HG02943 (cell line): ENCODE results near the gene UBE2QL1.

Experiments
- ATAC-seq: cut with Tn5 transposase; IDR thresholded peaks from one replicate; pipeline ENCODE4 v1.9.1; 2021; ENCODE audit warnings: mild to moderate bottlenecking, low read depth, moderate library complexity; ENCODE audit not compliant: unreplicated experiment

UBE2QL1 gene

DNA sequence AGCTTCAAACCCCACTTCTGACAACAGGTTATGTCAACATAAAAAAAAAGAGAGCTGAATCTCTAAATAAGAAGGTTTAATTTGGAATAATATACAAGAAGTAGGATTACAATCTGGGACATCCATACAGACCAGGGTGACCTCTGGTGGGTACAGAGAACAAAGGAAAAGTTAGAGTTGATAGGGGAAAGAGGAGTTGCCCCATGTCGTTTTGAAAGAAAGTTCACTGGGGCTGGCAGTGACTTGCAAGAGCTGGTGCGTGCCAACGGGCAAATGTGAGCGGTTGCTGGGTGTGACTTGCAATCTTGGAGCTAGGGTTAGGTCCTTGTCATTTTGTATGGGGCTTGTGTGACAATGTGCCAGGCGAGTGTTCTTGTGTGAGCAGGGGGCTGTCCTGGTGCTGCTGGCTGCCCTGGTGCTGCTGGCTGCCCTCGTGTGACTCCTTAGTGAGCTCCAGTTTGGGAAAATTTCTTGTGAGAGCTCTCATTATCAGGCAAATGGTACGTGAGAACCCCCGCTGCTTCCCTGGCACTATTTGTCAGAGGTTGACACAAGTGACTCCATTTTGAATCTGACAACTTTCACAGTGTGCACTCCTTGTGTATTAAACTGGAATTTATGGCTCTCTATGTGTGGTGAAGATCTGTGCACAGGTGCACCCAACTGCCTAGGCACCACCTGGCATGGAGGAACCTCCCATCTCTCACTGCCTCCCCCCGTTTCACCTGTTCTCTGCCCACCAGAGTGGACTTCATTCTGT, 69.8 kb downstream of the UBE2QL1 start:
- no peak for ATAC-seq

DNA sequence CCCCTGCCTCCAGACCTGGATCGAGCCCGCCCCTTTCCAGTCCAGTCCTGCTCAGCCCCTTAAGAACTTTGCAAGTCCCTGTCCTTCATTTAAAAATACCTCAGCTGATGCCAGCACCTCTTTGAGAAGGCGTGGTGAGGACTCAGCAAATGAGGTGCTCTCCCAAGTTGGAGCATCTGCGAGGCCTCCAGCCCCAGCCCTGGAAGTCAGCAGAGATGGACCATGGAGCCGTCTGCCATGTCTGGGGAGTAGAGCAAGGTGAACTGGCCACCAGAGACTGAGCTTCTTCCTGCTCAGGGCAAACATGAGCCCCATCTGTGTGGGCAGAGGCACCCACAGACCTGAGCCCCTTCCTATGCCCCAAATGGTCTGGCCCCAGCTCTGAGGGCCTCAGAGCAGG, 71.5 kb downstream of the UBE2QL1 start:
- no peak for ATAC-seq

DNA sequence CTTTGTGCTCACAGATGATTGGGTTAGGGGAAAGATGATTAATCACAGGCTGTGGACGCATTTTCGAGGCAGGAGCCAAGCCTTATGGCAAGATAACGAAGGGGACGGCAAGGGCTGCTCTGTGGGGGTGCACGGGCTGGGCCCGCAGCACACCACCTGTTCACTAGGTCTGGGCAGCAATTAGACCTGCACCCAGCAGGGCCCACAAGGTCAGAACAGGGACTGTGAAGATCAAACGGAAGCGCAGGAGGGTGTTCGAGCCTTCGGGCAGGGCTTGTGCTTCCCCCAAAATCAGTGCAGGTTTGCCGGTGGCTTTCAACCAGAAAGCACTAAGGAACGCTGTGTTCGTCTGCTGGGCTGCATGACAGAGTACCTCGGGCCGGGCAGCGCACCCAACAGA, 73.7 kb downstream of the UBE2QL1 start:
- no peak for ATAC-seq

DNA sequence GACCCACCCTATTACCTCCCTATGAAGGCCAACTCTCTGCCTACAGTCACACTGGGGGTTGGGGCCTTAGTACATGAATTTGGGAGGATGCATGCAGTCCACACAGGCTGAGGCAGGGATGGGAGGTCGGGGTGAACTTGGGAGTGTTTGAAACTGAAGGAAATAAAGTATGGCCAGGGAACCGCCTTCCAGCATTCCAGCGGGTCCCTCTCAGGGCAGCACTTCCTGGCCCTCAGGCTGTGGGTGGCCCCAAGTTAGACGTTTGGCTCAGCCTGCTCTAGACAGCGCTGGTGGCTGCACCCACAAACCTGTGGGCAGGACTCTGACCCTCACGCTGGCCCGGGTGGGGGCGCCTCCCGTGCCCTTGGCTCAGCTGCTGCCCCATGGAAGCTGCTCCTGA, 74.3 kb downstream of the UBE2QL1 start:
- no peak for ATAC-seq

DNA sequence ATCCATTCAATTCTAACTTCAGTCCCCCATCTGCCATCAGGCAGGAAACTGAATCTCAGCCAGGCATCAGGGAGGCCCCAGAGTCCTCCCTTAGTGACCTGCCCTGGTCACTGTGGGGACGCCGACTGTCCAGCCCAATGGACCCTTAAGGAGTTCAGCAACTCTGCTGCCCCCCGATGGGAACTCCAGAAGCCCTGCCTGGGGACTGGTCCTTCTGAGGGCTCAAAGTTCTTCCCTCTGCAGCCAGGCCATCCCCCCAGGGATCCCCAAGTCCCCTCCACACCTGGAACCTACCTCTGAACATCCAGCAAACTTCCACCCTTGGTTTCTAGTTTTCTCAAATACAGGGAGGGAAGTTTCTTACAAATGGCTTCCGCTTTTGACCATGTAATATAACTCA, 76.8 kb downstream of the UBE2QL1 start:
- no peak for ATAC-seq

DNA sequence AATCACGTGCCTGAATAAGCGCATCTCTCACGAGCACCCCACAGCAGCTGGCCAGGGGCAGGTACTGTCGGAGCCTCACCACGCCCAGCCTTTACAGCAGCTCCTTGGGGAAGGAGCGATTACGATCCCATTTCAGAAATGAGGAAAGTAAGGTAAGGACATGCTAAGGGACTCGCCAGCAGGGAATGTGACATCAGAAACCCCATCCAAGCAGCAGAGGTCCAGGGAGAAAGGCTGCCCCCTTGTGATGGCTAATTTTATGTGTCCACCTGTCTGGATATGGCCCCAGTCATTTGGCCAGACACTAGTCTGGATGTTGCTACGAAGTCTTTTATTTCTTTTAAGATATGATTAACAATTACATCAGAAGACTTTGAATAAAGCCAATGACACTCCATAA, 77.3 kb downstream of the UBE2QL1 start:
- ATAC-seq, result no peak

DNA sequence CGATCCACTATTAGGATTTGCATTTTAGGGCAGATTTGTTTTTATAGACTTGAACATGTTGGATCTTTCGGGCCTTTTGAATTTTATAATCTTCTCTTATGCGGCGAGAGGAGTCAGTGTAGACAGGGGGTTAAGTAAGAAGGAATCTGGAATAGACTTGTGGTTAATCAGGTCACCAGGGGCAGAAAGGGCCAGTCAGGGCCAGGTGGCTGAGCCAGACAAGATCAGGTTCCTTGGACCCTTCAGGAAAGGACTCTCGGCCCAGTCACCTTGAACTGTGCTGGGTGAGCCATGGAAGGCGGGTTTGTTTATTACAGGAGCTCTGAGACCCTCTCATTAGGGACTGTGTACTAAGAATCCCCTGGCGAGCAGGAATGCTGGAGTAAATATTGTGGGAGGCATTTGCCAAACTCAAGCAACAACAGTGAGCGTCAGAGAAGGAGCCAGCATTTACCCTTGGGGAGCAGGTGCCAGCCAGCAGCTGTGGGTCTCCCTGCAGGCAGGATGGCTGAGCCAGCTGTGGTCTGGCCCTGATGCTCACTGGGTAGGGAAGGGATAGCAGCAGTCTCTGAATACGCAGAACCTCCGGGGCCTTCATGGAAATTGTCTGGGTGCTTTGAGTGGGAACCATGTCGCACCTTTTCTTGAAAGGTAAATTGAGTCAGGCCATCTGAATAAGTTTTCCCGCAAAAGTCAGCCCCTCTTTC, 79.2 kb downstream of the UBE2QL1 start:
- no peak for ATAC-seq

DNA sequence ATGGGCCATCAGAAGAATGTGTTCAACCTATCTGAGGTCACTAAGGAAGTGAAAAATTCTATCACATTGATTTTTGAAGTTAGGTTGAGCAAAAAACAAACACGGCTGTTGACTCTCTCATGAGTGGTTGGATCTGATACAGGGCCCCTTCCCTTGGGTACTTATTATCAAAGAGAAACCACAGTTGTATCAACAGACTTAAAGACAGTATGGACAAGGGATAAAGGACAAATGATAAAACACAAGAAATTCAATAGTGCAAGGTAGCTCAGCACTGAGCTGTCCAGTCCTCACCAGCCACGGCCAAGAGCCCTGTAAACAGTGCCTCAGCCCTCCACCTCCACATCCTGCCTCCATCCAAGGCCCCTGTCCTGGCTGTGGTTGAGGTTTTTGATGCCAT, 86.9 kb downstream of the UBE2QL1 start:
- ATAC-seq, result no peak

DNA sequence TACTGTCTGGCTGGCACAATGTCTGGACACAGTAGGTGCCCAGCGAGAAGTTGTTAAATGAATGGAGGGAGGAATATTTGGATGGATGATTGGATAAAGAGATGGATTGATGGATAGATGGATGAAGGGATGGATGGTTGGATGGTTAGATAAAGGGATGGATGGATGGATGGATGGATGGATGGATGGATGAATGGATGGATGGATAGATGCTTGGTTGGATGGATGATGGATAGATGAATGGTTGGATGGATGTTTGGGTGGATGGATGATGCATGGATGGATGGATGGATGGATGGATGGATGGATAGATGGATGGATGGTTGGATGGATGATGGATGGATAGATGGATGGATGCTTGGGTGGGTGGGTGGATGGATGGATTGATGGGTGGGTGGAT, 90.4 kb downstream of the UBE2QL1 start:
- no peak for ATAC-seq

DNA sequence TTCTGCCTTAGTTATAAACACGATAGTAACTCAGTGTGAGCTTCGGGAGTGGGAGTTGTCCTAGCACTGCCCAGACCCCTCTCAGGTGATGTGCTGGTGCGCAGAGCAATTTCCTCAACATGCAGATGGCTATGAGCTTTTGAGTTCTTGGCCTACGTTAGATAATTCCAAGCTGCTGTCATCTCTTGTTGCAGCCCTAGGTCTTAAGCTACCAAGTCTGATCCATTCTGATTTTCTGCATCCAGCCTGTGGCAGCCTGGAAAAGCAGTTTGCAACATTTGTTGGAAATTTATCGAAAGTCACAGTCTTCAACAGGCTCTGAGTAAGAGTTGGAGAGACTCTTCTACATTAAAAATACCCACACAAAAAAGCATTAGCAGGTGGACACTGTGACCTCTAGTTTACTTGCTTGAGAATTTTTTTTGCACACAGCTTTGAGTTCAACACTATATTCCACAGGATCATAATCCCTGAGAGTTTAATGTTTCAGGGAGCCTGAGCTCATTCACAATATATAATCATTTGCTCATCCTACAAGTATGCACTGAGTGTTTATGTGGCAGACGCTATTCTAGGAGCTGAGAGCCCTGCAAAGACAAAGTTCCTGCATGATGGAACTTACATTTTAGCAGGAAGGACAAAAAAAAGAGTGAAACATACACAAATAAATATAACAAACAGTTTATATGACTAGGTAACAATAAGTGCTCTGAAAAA, 91.6 kb downstream of the UBE2QL1 start:
- no peak for ATAC-seq

DNA sequence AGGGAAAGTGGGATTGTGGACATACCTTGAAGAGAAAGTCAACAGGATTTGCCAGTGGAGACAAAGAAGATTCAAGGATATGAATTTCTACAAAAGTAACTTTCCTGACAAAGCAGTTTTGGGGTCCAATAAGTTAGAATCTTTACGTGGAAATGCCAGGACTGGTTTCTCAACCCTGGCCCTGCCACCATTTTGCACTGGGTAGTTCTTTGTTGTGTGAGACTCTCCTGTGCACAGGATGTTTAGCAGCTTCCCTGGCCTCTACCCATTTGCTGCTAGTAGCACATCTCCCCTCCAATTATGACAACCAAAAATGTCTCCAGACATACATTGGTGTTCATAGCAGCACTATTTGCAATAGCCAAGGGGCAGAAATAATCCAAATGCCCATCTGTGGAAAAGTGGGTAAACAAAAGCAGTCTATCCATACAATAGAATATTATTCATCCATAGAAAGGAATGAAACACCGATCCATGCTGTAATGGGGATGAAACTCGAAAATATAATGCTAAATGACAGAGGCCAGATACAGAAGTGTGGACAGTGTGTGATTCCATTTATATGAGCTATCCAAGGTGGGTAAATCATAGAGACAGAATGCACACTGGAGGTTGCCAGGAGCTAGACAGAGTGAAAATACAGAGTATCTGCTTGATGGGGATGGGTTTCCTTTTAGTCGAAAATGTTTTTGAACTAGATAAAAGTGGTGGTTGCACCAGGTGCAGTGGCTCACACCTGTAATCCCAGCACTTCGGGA, 92.8 kb downstream of the UBE2QL1 start:
- ATAC-seq, result no peak

DNA sequence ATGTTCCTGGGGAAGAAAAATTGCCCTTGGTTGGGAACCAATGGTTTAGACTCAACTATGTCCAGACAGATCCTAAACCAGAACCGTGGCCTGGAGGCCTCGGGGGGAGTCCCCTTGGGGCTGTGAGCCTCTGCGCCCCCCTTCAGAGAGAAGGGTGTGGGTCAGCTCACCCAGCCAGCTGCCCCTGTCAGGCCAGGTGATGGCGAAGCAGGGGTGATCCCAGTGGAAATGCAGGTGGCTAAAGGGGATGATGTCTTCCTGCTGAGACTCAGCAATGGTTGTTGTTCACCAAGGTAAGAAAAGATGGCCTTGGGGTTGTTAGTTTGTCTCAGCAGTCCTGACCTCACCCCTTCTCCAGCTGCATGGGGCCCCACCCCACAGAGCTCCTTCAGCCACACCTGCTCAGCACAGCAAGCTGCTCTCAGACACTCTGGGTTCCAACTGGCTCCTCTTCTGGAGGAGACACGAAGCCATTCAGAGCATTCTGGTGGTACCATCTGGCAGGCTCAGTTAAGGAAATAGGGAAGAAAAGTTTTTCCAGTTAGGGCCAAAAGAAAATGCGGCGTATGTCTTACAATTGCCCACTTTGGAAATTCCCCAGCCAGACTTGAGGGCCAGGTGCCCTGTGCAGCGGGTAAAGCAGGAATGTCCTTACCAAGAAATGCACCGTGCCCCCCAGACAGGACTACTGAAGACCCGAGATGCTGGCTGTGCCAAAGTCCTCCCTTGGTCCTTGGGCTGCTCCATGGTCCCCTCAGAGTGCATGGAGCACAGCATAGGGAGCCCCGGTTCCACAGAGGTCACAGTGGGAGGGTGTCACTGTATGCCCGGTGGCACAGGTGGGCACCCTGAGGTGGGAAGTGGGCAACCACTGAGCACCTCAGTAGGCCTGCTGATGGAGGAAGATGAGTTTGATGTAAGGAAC, 94.0 kb downstream of the UBE2QL1 start:
- ATAC-seq, result no peak

DNA sequence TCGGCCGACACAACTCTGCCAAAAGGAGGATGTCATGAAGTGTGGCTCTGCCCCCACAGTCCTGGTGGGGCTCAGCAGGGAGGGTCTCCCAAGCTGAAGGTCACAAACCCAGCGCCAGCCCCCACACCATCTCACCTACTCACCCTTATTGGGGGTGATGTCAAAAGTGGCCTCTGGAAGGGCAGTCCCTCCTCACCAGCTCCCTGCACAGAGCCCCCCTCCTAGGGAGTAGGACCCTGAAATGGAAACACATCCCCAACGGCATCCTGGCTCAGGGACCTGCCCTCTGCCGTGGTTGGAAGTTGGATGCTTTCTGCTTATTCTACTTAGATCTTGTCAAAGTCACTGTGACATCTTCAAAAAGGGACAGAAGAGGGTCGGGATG, 94.7 kb downstream of the UBE2QL1 start:
- no peak for ATAC-seq

DNA sequence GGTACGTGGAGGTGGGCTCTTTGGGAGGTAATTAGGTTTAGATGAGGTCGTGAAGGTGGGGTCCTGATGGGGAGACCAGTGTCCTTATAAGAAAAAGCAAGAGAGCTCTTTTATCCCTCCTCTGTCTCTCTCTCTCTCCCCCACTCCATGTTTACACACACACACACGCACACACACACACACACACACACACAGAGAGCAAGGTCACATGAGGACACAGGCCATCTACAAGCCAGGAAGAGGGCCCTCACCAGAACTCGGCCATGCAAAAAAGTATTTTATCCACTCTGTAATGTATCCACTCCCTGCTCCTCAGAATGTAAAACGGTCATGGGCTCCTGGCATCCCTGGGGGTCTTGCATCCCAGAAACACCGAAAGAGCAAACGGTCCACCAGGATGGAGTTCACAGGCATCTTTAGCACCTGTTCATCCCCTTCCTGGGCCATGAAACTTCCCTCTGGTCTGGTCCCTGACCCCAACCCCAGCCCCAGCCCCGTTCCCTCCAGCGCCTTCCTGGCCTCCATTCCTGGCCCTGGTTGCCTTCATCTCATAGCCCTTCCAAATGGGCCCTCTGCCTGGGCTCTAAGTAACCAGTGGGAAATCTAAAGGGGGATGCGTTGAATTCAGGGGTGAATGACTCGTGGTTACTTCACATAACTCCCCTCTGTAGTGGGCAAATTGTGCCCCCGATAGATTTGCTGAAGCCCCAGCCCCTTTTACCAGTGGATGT, 95.3 kb downstream of the UBE2QL1 start:
- no peak for ATAC-seq
